Erythroblast (primary cell): ENCODE results near the gene SUSD6.

Experiments
- GATA1 ChIP-seq: IDR thresholded peaks from 2 replicates; pipeline ENCODE4 v1.6.1; 2011; ENCODE audit warnings: low read depth, mild to moderate bottlenecking, control low read depth, low read length, moderate library complexity
- POLR2A ChIP-seq: IDR thresholded peaks from 2 replicates; pipeline ENCODE4 v1.6.1; 2011; ENCODE audit warnings: mild to moderate bottlenecking, low read length

DNA sequence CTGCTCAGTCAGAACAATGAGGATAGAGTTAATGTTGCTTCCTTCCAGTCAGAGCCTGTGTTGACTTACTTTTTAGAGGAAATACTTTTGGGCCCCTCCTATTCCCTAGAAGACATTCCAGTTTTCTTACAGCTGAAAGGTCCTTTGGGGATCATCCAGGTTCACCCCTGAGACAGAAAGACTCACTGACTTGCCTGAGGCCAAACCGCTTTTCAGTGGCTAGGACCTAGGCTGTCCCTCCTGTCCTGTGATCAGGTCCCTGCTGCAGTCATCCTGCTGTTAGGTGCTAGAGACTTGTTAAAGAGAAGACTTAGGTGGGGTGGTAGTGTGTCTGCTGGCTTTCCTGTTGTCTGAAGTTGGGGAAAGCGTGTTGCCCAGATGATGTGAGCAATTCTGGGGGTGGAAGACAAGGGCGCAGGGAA lies 39.6 kb downstream of the SUSD6 start:
- TF ChIP-seq GATA1 (no peak), POLR2A (no peak)
